HL-60 (cell line): Measurements from ENCODE around the gene KAZN.

Experiments used
- GABPA ChIP-seq: IDR thresholded peaks from 2 replicates; pipeline ENCODE4 v1.6.1; 2012; ENCODE audit warnings: low read depth
- POLR2AphosphoS5 ChIP-seq: IDR thresholded peaks from 2 replicates; pipeline ENCODE4 v1.6.1; 2012; ENCODE audit warnings: low read depth
- TF ChIP-seq, protein P1 (sequence below): IDR thresholded peaks from one replicate; pipeline ENCODE4 v1.5.1; 2011; ENCODE audit warnings: low read length, control low read depth, inconsistent platforms; ENCODE audit not compliant: insufficient read depth
- TF ChIP-seq, protein P2 (sequence below): IDR thresholded peaks from 2 replicates; pipeline ENCODE4 v1.6.1; 2012; ENCODE audit warnings: low read depth; ENCODE audit not compliant: insufficient replicate concordance

DNA sequence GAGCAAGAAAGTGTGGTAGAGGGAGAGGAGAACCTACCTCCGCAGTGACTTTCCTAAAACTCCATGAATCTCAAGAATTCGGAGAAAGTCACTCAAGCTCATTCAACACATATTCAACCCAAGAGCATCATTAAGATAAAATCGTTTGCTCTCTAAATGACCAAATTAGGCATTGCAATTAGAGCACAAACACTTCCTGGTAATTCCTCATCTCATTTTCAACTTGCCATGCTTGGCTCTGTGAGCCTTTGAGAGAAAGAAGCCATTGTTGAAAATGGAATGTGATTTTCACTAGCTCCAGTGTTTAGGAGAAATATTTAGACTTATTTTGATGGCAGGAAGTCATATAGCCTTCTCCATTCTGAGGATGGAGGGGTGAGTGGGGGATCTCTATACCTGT lies 52.5 kb downstream of the KAZN start:
- TF ChIP-seq, protein P1, sequence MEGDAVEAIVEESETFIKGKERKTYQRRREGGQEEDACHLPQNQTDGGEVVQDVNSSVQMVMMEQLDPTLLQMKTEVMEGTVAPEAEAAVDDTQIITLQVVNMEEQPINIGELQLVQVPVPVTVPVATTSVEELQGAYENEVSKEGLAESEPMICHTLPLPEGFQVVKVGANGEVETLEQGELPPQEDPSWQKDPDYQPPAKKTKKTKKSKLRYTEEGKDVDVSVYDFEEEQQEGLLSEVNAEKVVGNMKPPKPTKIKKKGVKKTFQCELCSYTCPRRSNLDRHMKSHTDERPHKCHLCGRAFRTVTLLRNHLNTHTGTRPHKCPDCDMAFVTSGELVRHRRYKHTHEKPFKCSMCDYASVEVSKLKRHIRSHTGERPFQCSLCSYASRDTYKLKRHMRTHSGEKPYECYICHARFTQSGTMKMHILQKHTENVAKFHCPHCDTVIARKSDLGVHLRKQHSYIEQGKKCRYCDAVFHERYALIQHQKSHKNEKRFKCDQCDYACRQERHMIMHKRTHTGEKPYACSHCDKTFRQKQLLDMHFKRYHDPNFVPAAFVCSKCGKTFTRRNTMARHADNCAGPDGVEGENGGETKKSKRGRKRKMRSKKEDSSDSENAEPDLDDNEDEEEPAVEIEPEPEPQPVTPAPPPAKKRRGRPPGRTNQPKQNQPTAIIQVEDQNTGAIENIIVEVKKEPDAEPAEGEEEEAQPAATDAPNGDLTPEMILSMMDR, result no peak
- TF ChIP-seq POLR2AphosphoS5, result no peak
- TF ChIP-seq, protein P2, sequence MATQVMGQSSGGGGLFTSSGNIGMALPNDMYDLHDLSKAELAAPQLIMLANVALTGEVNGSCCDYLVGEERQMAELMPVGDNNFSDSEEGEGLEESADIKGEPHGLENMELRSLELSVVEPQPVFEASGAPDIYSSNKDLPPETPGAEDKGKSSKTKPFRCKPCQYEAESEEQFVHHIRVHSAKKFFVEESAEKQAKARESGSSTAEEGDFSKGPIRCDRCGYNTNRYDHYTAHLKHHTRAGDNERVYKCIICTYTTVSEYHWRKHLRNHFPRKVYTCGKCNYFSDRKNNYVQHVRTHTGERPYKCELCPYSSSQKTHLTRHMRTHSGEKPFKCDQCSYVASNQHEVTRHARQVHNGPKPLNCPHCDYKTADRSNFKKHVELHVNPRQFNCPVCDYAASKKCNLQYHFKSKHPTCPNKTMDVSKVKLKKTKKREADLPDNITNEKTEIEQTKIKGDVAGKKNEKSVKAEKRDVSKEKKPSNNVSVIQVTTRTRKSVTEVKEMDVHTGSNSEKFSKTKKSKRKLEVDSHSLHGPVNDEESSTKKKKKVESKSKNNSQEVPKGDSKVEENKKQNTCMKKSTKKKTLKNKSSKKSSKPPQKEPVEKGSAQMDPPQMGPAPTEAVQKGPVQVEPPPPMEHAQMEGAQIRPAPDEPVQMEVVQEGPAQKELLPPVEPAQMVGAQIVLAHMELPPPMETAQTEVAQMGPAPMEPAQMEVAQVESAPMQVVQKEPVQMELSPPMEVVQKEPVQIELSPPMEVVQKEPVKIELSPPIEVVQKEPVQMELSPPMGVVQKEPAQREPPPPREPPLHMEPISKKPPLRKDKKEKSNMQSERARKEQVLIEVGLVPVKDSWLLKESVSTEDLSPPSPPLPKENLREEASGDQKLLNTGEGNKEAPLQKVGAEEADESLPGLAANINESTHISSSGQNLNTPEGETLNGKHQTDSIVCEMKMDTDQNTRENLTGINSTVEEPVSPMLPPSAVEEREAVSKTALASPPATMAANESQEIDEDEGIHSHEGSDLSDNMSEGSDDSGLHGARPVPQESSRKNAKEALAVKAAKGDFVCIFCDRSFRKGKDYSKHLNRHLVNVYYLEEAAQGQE, result no peak
- no peak for TF ChIP-seq GABPA
